ENCODE measurements around the gene DLG2.

Gene DLG2

DNA sequence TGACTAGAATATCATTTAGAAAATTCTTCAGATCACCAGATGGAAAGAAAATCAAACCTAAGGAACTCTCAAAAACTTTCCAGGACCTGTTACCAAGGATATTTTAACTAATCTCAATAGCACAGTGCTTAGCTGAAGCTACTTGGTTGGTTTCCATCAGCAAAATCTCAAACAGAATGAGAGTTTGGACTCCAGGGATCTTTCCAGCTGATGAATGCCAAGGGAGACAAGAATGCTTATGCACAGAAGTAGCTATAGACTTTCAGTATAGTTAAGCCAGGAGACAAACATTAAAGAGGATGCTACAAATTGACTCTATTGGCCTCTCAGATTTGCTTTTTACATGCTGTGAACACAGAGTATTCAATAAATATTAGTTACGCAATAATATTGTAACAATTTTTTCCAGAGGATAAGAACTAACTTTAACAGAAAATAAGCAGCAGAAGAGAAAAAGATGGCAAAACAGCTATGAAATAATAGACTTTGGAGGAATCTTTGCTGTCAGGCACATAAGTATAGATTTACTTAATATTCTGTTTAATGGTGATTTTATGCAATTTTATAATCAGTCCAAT lies 331.4 kb downstream of the DLG2 start:
- Histone ChIP-seq H3K79me2 (ENCODE audit: insufficient read depth, low read length) (no peaks in the 10 kb centered on the region), H3K4me2 (ENCODE audit: low read length) (no peak overlapping the region), H3K27ac (ENCODE audit: low read depth, low read length, poor library complexity, severe bottlenecking) (no peak overlapping the region), H2AFZ (ENCODE audit: low read length) (no peak overlapping the region), H3K36me3 (ENCODE audit: insufficient read depth, low read length) (no peaks in the 10 kb centered on the region), H3K4me1 (ENCODE audit: insufficient read depth, low read length, severe bottlenecking) (no peaks in the 10 kb centered on the region), H3K27me3 (ENCODE audit: insufficient read depth, low read length) (no peaks in the 10 kb centered on the region), H3K9me2 (ENCODE audit: low read depth, low read length) (no peaks in the 10 kb centered on the region), H4K20me1 (ENCODE audit: insufficient read depth, low read length) (no peaks in the 10 kb centered on the region), H3F3A (ENCODE audit: insufficient read depth, low read length) (no peaks in the 10 kb centered on the region), H3K9ac (ENCODE audit: low read length) (no peak overlapping the region), H3K9me3 (ENCODE audit: low read length) (no peaks in the 10 kb centered on the region), H3K4me3 (ENCODE audit: low read depth, low read length, poor library complexity, severe bottlenecking) (no peak overlapping the region)
- TF ChIP-seq EZH2 (IDR thresholded peaks at IDR 0.05; ENCODE audit: borderline replicate concordance, low read length) = no peak
- no peak for TF ChIP-seq CTCF (IDR thresholded peaks at IDR 0.05; ENCODE audit: low read length)

GRCh38 chr11:85281550-85281949 lies 345.6 kb downstream of the DLG2 start:
- H3K4me2 ChIP-seq (ENCODE audit: low read length) = no peak overlapping the region
- H3K79me2 ChIP-seq (ENCODE audit: insufficient read depth, low read length) = no peaks in the 10 kb centered on the region
- H3K27ac ChIP-seq (ENCODE audit: low read depth, low read length, poor library complexity, severe bottlenecking) = no peak overlapping the region
- H3K36me3 ChIP-seq (ENCODE audit: insufficient read depth, low read length) = no peaks in the 10 kb centered on the region
- no peak overlapping the region for H3K4me3 ChIP-seq (ENCODE audit: low read depth, low read length, poor library complexity, severe bottlenecking)
- H3K9me3 ChIP-seq (ENCODE audit: low read length) = no peaks in the 10 kb centered on the region
- H3K27me3 ChIP-seq (ENCODE audit: insufficient read depth, low read length) = no peaks in the 10 kb centered on the region
- no peak overlapping the region for H3K9ac ChIP-seq (ENCODE audit: low read length)
- H3F3A ChIP-seq (ENCODE audit: insufficient read depth, low read length) = no peaks in the 10 kb centered on the region
- H3K4me1 ChIP-seq (ENCODE audit: insufficient read depth, low read length, severe bottlenecking) = no peaks in the 10 kb centered on the region
- no peaks in the 10 kb centered on the region for H4K20me1 ChIP-seq (ENCODE audit: insufficient read depth, low read length)
- no peak overlapping the region for H2AFZ ChIP-seq (ENCODE audit: low read length)
- no peaks in the 10 kb centered on the region for H3K9me2 ChIP-seq (ENCODE audit: low read depth, low read length)
- TF ChIP-seq EZH2 (IDR thresholded peaks at IDR 0.05; ENCODE audit: borderline replicate concordance, low read length) (no peak), CTCF (IDR thresholded peaks at IDR 0.05; ENCODE audit: low read length) (no peak)

DNA sequence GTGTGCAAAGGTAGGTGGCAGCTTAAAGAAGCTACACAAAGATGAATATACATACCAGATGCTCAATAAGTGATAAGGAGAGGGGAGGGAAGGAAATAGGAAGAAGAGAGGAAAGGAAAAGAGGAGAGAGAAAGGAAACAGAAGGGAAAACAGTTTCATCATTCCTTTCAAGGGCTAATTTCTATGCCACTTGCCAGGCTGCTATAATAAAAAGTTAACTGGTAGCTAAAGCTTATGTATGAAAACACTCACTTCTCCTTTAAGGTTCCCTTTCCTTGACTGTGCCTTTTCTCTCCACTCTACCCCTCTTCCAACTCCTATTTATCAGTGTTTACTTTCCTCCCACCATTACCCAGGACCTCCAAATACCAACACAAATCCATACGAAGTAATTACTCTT lies 347.9 kb downstream of the DLG2 start:
- Histone ChIP-seq H3K9me2 (ENCODE audit: low read depth, low read length) (no peaks in the 10 kb centered on the region), H3F3A (ENCODE audit: insufficient read depth, low read length) (no peaks in the 10 kb centered on the region), H3K9me3 (ENCODE audit: low read length) (no peaks in the 10 kb centered on the region), H3K4me1 (ENCODE audit: insufficient read depth, low read length, severe bottlenecking) (no peaks in the 10 kb centered on the region), H3K4me3 (ENCODE audit: low read depth, low read length, poor library complexity, severe bottlenecking) (no peak overlapping the region), H3K27me3 (ENCODE audit: insufficient read depth, low read length) (no peaks in the 10 kb centered on the region), H4K20me1 (ENCODE audit: insufficient read depth, low read length) (no peaks in the 10 kb centered on the region), H3K9ac (ENCODE audit: low read length) (no peak overlapping the region), H3K36me3 (ENCODE audit: insufficient read depth, low read length) (no peaks in the 10 kb centered on the region), H3K4me2 (ENCODE audit: low read length) (no peak overlapping the region), H3K27ac (ENCODE audit: low read depth, low read length, poor library complexity, severe bottlenecking) (no peak overlapping the region), H3K79me2 (ENCODE audit: insufficient read depth, low read length) (no peaks in the 10 kb centered on the region), H2AFZ (ENCODE audit: low read length) (no peak overlapping the region)
- TF ChIP-seq CTCF (IDR thresholded peaks at IDR 0.05; ENCODE audit: low read length) (no peak), EZH2 (IDR thresholded peaks at IDR 0.05; ENCODE audit: borderline replicate concordance, low read length) (no peak)

All from OCI-LY1 (cell line).